Uterus (tissue), 2 donors: ENCODE data around the gene CMTR1.

ENCODE experiments used
- CTCF ChIP-seq, 4 experiments: fragments of 200-600 bp in 2 of 4; fragments of 450-650 bp in 2 of 4; sonication (generic) in 2 of 4; IDR thresholded peaks; one replicate each; pipeline ENCODE4 v1.5.1; 2016 to 2019; ENCODE audit warnings: antibody characterized with exemption in 4 of 4, mild to moderate bottlenecking in 2 of 4, moderate library complexity in 1 of 4
- POLR2A ChIP-seq, 2 donors: fragments of 450-650 bp; IDR thresholded peaks; one replicate each; pipeline ENCODE4 v1.6.1; 2016; ENCODE audit warnings: antibody characterized with exemption in 2 of 2, mild to moderate bottlenecking in 1 of 2, moderate library complexity in 1 of 2

- TF ChIP-seq CTCF (IDR thresholded peaks at IDR 0.05): no peak
- TF ChIP-seq POLR2A (IDR thresholded peaks at IDR 0.05): no peak
Observed at GRCh38 chr6:37516076-37516919, 83.3 kb downstream of the CMTR1 start.
